WERI-Rb-1 (cell line): ENCODE results near the gene SHISA7.

Experiments
- DNase-seq: peaks from one replicate; pipeline ENCODE4 v3.0.0-alpha.2; 2020
- H3K27ac ChIP-seq: fragments of 250-450 bp; sonication (Bioruptor Pico); 2 replicates; pipeline ENCODE4 v1.5.1; 2020; ENCODE audit warnings: mild to moderate bottlenecking, moderate library complexity
- H3K27me3 ChIP-seq: fragments of 250-450 bp; sonication (Bioruptor Pico); 2 replicates; pipeline ENCODE4 v1.5.1; 2021; ENCODE audit warnings: mild to moderate bottlenecking, low read depth, moderate library complexity; ENCODE audit not compliant: insufficient read depth, severe bottlenecking
- H3K36me3 ChIP-seq: fragments of 250-450 bp; sonication (Bioruptor Pico); 2 replicates; pipeline ENCODE4 v1.5.1; 2020; ENCODE audit warnings: mild to moderate bottlenecking, moderate library complexity
- H3K4me3 ChIP-seq: 2 replicates; pipeline ENCODE4 v1.5.1; 2011; ENCODE audit warnings: low read depth, mild to moderate bottlenecking, control low read depth, low read length
- H3K9me3 ChIP-seq: fragments of 250-450 bp; sonication (Bioruptor Pico); 2 replicates; pipeline ENCODE4 v1.5.1; 2021; ENCODE audit warnings: mild to moderate bottlenecking, moderate library complexity; ENCODE audit not compliant: severe bottlenecking
- TF ChIP-seq, protein P1 (sequence below): IDR thresholded peaks from 2 replicates; pipeline ENCODE4 v1.5.1; 2011; ENCODE audit warnings: low read depth, mild to moderate bottlenecking, control low read depth, inconsistent platforms, low read length

The SHISA7 gene

DNA sequence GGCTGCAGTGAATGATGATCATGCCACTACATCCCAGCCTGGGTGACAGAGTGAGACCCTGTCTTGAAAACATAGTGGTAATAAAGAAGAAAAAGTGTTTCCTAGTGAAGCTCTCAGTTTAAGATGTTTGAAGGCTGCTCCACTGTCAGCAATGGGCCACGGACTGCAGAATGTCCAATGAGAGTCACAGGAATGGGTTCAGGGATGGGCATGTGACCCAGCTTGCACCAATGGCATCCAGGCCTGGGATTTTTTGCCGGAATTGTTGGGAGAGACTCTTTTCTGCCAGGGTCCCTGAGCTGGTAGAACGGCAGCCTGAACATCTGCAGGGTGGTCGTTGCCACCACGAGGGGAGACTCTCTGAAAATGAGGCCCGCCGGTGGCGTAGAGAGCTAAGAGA is 6.3 kb downstream of the SHISA7 start:
- DNase-seq = no peak
- Histone ChIP-seq H3K9me3 (no peaks in the 10 kb centered on the region), H3K27me3 (peaks cover 6% of the 10 kb centered on the region), H3K4me3 (no peak overlapping the region), H3K36me3 (no peaks in the 10 kb centered on the region), H3K27ac (no peak overlapping the region)
- TF ChIP-seq, protein P1, sequence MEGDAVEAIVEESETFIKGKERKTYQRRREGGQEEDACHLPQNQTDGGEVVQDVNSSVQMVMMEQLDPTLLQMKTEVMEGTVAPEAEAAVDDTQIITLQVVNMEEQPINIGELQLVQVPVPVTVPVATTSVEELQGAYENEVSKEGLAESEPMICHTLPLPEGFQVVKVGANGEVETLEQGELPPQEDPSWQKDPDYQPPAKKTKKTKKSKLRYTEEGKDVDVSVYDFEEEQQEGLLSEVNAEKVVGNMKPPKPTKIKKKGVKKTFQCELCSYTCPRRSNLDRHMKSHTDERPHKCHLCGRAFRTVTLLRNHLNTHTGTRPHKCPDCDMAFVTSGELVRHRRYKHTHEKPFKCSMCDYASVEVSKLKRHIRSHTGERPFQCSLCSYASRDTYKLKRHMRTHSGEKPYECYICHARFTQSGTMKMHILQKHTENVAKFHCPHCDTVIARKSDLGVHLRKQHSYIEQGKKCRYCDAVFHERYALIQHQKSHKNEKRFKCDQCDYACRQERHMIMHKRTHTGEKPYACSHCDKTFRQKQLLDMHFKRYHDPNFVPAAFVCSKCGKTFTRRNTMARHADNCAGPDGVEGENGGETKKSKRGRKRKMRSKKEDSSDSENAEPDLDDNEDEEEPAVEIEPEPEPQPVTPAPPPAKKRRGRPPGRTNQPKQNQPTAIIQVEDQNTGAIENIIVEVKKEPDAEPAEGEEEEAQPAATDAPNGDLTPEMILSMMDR = no peak

DNA sequence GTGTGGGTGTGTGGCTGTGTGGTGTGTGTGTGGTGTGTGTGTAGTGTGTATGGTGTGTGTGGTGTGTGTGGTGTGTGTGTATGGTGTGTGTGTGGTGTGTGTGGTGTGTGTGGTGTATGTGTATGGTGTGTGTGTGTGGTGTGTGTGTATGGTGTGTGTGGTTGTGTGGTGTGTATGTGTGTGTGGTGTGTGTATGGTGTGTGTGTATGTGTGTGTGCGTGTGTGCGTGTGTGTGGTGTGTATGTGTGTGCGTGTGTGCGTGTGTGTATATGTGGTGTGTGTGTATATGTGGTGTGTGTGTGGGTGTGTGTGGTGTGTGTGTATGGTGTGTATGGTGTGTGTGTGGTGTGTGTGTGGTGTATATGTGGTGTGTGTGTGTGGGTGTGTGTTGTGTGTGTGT is 8.1 kb downstream of the SHISA7 start:
- no peak overlapping the region for H3K4me3 ChIP-seq
- no peak overlapping the region for H3K27ac ChIP-seq
- H3K36me3 ChIP-seq = no peaks in the 10 kb centered on the region
- no peaks in the 10 kb centered on the region for H3K9me3 ChIP-seq
- TF ChIP-seq, protein P1 = no peak
- DNase-seq = no peak
- no peaks in the 10 kb centered on the region for H3K27me3 ChIP-seq

DNA sequence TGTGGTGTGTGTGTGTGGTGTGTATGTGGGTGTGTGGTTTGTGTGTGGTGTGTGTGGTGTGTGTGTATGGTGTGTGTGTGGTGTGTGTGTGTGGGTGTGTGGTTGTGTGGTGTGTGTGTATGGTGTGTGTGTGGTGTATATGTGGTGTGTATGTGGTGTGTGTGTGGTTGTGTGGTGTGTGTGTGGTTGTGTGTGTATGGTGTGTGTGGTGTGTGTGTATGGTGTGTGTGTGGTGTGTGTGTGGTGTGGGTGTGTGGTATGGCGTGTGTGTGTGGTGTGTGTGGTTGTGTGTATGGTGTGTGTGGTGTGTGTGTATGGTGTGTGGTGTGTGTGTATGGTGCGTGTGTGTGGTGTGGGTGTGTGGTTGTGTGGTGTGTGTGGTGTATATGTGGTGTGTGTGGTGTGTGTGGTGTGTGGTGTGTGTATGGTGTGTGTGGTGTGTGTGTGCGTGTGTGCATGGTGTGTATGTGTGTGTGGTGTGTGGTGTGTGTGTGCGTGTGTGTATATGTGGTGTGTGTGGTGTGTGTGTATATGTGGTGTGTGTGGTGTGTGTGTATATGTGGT is 8.7 kb downstream of the SHISA7 start:
- TF ChIP-seq, protein P1 = no peak
- Histone ChIP-seq H3K4me3 (no peak overlapping the region), H3K9me3 (no peaks in the 10 kb centered on the region), H3K36me3 (no peaks in the 10 kb centered on the region), H3K27ac (no peak overlapping the region), H3K27me3 (no peaks in the 10 kb centered on the region)
- no peak for DNase-seq

DNA sequence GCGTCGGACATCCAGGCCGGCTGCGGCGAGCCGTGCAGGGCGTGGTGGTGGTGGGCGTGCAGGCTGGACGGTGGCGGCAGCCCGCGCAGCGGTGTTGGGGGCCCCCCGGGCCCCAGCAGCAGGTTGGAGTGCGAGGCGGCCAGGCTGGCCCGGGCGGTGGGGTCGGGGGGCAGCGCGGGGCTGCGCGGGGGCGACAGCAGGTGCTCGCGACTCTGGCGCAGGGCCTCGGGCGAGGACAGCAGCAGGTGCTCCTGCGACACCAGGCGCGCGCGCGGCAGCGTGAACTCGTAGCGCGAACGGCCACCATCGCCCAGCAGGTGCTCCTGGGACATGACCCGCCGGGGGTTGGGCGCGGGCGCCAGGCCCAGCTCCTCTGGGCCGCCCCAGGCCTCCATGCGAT is 9.8 kb downstream of the SHISA7 start:
- TF ChIP-seq, protein P1 = no peak
- Histone ChIP-seq H3K9me3 (no peaks in the 10 kb centered on the region), H3K36me3 (no peaks in the 10 kb centered on the region), H3K27me3 (no peaks in the 10 kb centered on the region), H3K4me3 (no peak overlapping the region), H3K27ac (no peak overlapping the region)
- no peak for DNase-seq

DNA sequence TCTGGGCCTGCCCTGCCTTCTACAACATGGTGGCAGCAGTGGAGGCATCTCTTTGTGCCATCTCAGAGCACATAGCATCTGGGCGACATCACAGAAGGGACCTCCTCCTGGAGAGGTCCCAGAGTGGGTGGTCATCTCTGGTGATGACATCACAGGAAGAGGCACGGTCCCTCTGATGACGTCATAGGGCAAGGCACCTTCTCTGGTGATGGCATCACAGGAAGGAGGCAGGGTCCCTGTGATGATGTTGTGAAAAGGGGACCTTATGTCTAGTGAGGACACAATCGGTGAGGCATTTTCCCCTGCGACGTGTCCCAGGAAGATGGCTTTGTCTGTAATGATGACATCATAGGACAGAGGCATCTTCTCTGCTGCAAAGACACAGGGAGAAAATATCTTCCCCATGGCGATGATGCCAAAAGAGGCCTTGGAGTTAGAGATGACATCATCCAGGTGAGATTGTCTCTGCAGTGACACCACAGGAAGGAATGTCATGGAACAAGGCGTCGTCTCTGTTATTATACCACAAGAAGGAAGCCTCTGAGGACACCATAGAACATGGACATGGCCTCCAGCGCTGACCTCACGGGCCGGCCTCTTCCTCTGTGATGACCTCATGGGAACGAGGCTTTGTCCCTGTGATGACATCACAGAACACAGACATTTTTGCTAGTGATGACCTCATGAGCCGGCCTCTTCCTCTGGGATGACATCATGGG is 10.7 kb downstream of the SHISA7 start:
- Histone ChIP-seq H3K9me3 (no peaks in the 10 kb centered on the region), H3K4me3 (no peak overlapping the region), H3K36me3 (no peaks in the 10 kb centered on the region), H3K27me3 (no peaks in the 10 kb centered on the region), H3K27ac (no peak overlapping the region)
- DNase-seq = no peak
- TF ChIP-seq, protein P1 = no peak

DNA sequence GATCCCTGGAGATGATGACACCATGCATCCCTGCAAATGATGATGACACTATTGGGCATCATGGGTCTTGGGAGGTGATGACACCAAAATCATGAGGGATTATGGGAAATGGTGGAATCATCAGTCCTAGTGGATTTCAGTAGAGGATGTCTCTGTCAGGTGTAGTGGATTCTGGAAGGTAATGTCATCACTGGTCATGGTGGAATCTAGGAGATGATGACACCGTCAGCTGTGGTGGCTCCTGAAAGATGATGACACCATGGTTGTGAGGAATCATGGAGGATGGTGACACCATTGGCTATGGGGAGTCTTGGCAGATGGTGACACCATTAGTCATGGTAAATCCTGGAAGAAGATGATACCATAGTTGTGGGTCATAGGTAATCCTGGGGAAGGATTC is 11.9 kb downstream of the SHISA7 start:
- TF ChIP-seq, protein P1 = no peak
- no peaks in the 10 kb centered on the region for H3K36me3 ChIP-seq
- no peaks in the 10 kb centered on the region for H3K27me3 ChIP-seq
- no peaks in the 10 kb centered on the region for H3K9me3 ChIP-seq
- no peak overlapping the region for H3K4me3 ChIP-seq
- no peak overlapping the region for H3K27ac ChIP-seq
- DNase-seq = no peak
